IMR-90 (cell line): ENCODE data around the gene TAP2. TPM values are rescaled to one million over a fixed set of nuclear protein-coding genes. Genes with fewer than 3 reads are reported as not detected.

Source experiments
- ATAC-seq: fragments of 200-7000 bp; cut with Tn5 transposase; 2 replicates; pipeline ENCODE4 v1.9.1; 2020; ENCODE audit warnings: low read depth, mild to moderate bottlenecking, moderate library complexity
- BruUV-seq: library from RNA; stranded (reverse); fragments of 400-500 nt; replicated peaks from 2 replicates; lab custom pipeline; 2021; lab: Mats Ljungman, UMichigan
- CTCF ChIA-PET: fragments of 300-600 bp; formaldehyde crosslinking; extraction: SDS; loops from one replicate; lab custom pipeline; 2021; ENCODE audit warnings: antibody characterized with exemption; lab: Yijun Ruan, JAX
- POLR2A ChIA-PET: fragments of 300-600 bp; sonication (Branson Sonifier 250); formaldehyde crosslinking; loops from one replicate; lab custom pipeline; 2022; ENCODE audit warnings: antibody characterized with exemption; ENCODE audit not compliant: unreplicated experiment; lab: Charles Lee
- DNase-seq: peaks from one replicate; pipeline ENCODE4 v3.0.0; 2013
- H2AFZ ChIP-seq: replicated peaks from 2 replicates; pipeline ENCODE3; 2013; ENCODE audit warnings: low read length, mild to moderate bottlenecking; ENCODE audit not compliant: poor library complexity
- H2AK5ac ChIP-seq: 2 replicates; pipeline ENCODE4 v1.6.1; 2013; ENCODE audit warnings: low read depth, low read length, inconsistent platforms
- H2AK9ac ChIP-seq: replicated peaks from 2 replicates; pipeline ENCODE3; 2013; ENCODE audit warnings: mild to moderate bottlenecking, low read depth, low read length, moderate library complexity; ENCODE audit not compliant: poor library complexity
- H2BK120ac ChIP-seq: 2 replicates; pipeline ENCODE4 v1.6.1; 2013; ENCODE audit warnings: low read depth, low read length, inconsistent platforms
- H2BK15ac ChIP-seq: 3 replicates; pipeline ENCODE4 v1.6.1; 2013; ENCODE audit warnings: low read depth, low read length, inconsistent platforms
- H2BK20ac ChIP-seq: 2 replicates; pipeline ENCODE4 v1.6.1; 2013; ENCODE audit warnings: low read depth, mild to moderate bottlenecking, inconsistent platforms, low read length, moderate library complexity
- H2BK5ac ChIP-seq: 2 replicates; pipeline ENCODE4 v1.6.1; 2013; ENCODE audit warnings: mild to moderate bottlenecking, low read depth, low read length, inconsistent platforms; ENCODE audit not compliant: poor library complexity, severe bottlenecking
- H3K14ac ChIP-seq: replicated peaks from 2 replicates; pipeline ENCODE4 v1.6.1; 2013; ENCODE audit warnings: low read depth, low read length, inconsistent platforms
- H3K18ac ChIP-seq: 2 replicates; pipeline ENCODE4 v1.6.1; 2013; ENCODE audit warnings: low read depth, low read length, control low read depth
- H3K23ac ChIP-seq: 2 replicates; pipeline ENCODE4 v1.6.1; 2013; ENCODE audit warnings: low read depth, low read length, inconsistent platforms
- H3K27ac ChIP-seq: 2 replicates; pipeline ENCODE4 v1.5.1; 2013; ENCODE audit warnings: mild to moderate bottlenecking, control low read depth, low read length; ENCODE audit not compliant: insufficient read depth
- H3K27me3 ChIP-seq: 2 replicates; pipeline ENCODE4 v1.6.1; 2013; ENCODE audit warnings: low read length; ENCODE audit not compliant: control insufficient read depth, insufficient read depth
- H3K36me3 ChIP-seq: 2 replicates; pipeline ENCODE4 v1.6.1; 2013; ENCODE audit warnings: low read length, mixed read lengths; ENCODE audit not compliant: control insufficient read depth, insufficient read depth
- H3K4ac ChIP-seq: 2 replicates; pipeline ENCODE4 v1.6.1; 2013; ENCODE audit warnings: low read depth, low read length, inconsistent platforms
- H3K4me1 ChIP-seq: 2 replicates; pipeline ENCODE4 v1.6.1; 2013; ENCODE audit warnings: low read length, mixed read lengths; ENCODE audit not compliant: control insufficient read depth, insufficient read depth
- H3K4me2 ChIP-seq: 2 replicates; pipeline ENCODE4 v1.6.1; 2013; ENCODE audit warnings: low read depth, mild to moderate bottlenecking, control low read depth, low read length, moderate library complexity
- H3K4me3 ChIP-seq: 2 replicates; pipeline ENCODE4 v1.5.1; 2013; ENCODE audit warnings: low read depth, mild to moderate bottlenecking, control low read depth, low read length, moderate library complexity; ENCODE audit not compliant: insufficient read depth
- H3K56ac ChIP-seq: 2 replicates; pipeline ENCODE4 v1.6.1; 2013; ENCODE audit warnings: low read length, inconsistent platforms; ENCODE audit not compliant: insufficient read depth; ENCODE audit errors: extremely low read depth
- H3K79me1 ChIP-seq, 2 experiments: 2 replicates each; pipeline ENCODE4 v1.6.1; 2013; ENCODE audit warnings: low read length in 2 of 2, inconsistent platforms in 1 of 2, low read depth in 1 of 2
- H3K9ac ChIP-seq: 2 replicates; pipeline ENCODE4 v1.6.1; 2013; ENCODE audit warnings: low read depth, low read length, control low read depth
- H3K9me1 ChIP-seq: 2 replicates; pipeline ENCODE4 v1.6.1; 2013; ENCODE audit warnings: low read length, inconsistent platforms; ENCODE audit not compliant: insufficient read depth
- H3K9me3 ChIP-seq: 2 replicates; pipeline ENCODE4 v1.6.1; 2013; ENCODE audit warnings: low read length; ENCODE audit not compliant: control insufficient read depth, insufficient read depth
- H4K20me1 ChIP-seq: 2 replicates; pipeline ENCODE4 v1.6.1; 2013; ENCODE audit warnings: low read length, inconsistent platforms; ENCODE audit not compliant: insufficient read depth
- H4K5ac ChIP-seq: 2 replicates; pipeline ENCODE4 v1.6.1; 2013; ENCODE audit warnings: mild to moderate bottlenecking, low read depth, low read length, control low read depth
- H4K8ac ChIP-seq, 2 experiments: 2 replicates each; pipeline ENCODE4 v1.6.1; 2013; ENCODE audit warnings: low read depth in 2 of 2, low read length in 2 of 2, control low read depth in 1 of 2, inconsistent platforms in 1 of 2
- H4K91ac ChIP-seq: 2 replicates; pipeline ENCODE4 v1.6.1; 2013; ENCODE audit warnings: low read depth, low read length, inconsistent platforms; ENCODE audit not compliant: insufficient read depth
- CEBPB ChIP-seq: IDR thresholded peaks from 2 replicates; pipeline ENCODE4 v1.6.1; 2012; ENCODE audit warnings: low read depth, low read length, improper control_type of control experiment
- MXI1 ChIP-seq: IDR thresholded peaks from 2 replicates; pipeline ENCODE4 v1.6.1; 2012; ENCODE audit warnings: low read depth, mild to moderate bottlenecking, low read length, moderate library complexity, borderline replicate concordance
- RAD21 ChIP-seq: IDR thresholded peaks from 2 replicates; pipeline ENCODE4 v1.6.1; 2012; ENCODE audit warnings: low read length, improper control_type of control experiment
- RCOR1 ChIP-seq: IDR thresholded peaks from 2 replicates; pipeline ENCODE4 v1.6.1; 2012; ENCODE audit warnings: mild to moderate bottlenecking, low read length, improper control_type of control experiment; ENCODE audit not compliant: insufficient replicate concordance
- SMC3 ChIP-seq: fragments of 150-350 bp; IDR thresholded peaks from 2 replicates; pipeline ENCODE4 v1.6.1; 2016; ENCODE audit warnings: low read depth, mild to moderate bottlenecking, antibody characterized with exemption, low read length, moderate library complexity
- USF2 ChIP-seq: fragments of 150-350 bp; IDR thresholded peaks from 2 replicates; pipeline ENCODE4 v1.6.1; 2017; ENCODE audit warnings: mild to moderate bottlenecking, antibody characterized with exemption, low read length, low read depth
- WGBS, 2 experiments: methylation state at CpG; one replicate each; pipeline versions ENCODE4 v1.1.5 to v1.1.7; 2013; ENCODE audit warnings: missing lambda C conversion rate in 2 of 2; ENCODE audit not compliant: insufficient read length in 1 of 2; ENCODE audit errors: extremely low coverage in 2 of 2; 5-methylcytosine and 5-hydroxymethylcytosine counted together
- dilution Hi-C: fragments of 300-500 bp; cut with HindIII; formaldehyde crosslinking; loops from one replicate; pipeline ENCODE4 v1.14.3; 2018; ENCODE audit warnings: low sequenced_read_pairs; ENCODE audit not compliant: unreplicated experiment
- in situ Hi-C: fragments of 300-500 bp; cut with MboI; formaldehyde crosslinking; loops from 3 replicates; pipeline ENCODE4 v1.14.3; 2019; ENCODE audit warnings: low sequenced_read_pairs, inconsistent platforms, mixed read lengths
- intact Hi-C: fragments of 100-400 bp; cut with micrococcal nuclease; formaldehyde crosslinking; loops from 2 replicates; pipeline ENCODE4 v1.10.0; 2022
- polyA plus RNA-seq, 3 experiments: library from polyadenylated mRNA; depleted of rRNA; stranded (reverse); fragments of >200 nt; gene quantifications; 2 replicates each; pipeline ENCODE4 v1.2.3, GENCODE V29; 2012; ENCODE audit warnings: low replicate concordance in 1 of 3
- total RNA-seq: library from RNA; depleted of rRNA; stranded (reverse); fragments of >200 nt; gene quantifications from 2 replicates; pipeline ENCODE4 v1.2.3, GENCODE V29; 2012
- TF ChIP-seq, protein P1 (sequence below): conservative IDR thresholded peaks from 2 replicates; pipeline ENCODE4 v1.5.1; 2012; ENCODE audit warnings: mild to moderate bottlenecking, low read depth, low read length, improper control_type of control experiment

Gene TAP2
- total and polyA plus RNA-seq, 2 of the 4 experiments (the other 2 are of a cell fraction): 6.6 to 11.4 TPM

- TF ChIP-seq RAD21 (no peak), USF2 (no peak), RCOR1 (no peak), CEBPB (no peak), MXI1 (no peak), SMC3 (no peak; the same call in 1 of the 2 replicates)
- TF ChIP-seq, protein P1, sequence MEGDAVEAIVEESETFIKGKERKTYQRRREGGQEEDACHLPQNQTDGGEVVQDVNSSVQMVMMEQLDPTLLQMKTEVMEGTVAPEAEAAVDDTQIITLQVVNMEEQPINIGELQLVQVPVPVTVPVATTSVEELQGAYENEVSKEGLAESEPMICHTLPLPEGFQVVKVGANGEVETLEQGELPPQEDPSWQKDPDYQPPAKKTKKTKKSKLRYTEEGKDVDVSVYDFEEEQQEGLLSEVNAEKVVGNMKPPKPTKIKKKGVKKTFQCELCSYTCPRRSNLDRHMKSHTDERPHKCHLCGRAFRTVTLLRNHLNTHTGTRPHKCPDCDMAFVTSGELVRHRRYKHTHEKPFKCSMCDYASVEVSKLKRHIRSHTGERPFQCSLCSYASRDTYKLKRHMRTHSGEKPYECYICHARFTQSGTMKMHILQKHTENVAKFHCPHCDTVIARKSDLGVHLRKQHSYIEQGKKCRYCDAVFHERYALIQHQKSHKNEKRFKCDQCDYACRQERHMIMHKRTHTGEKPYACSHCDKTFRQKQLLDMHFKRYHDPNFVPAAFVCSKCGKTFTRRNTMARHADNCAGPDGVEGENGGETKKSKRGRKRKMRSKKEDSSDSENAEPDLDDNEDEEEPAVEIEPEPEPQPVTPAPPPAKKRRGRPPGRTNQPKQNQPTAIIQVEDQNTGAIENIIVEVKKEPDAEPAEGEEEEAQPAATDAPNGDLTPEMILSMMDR: no peak
- H3K79me1 ChIP-seq: no peaks in the 10 kb centered on the region
- peak overlapping the region; percentile 65 for H2AFZ ChIP-seq
- ATAC-seq (peak; percentile 43), DNase-seq (peak; percentile 89)
- peak overlapping the region; percentile 78 for H4K91ac ChIP-seq
- H3K23ac ChIP-seq: peak overlapping the region; percentile 80
- H3K14ac ChIP-seq: peak overlapping the region; percentile 57; the same call in 1 of the 2 replicates
- POLR2A ChIA-PET: no interaction called here
- no CpG with 5 or more reads among the region's 3 CpGs for WGBS, 2 experiments
- peak overlapping the region; percentile 51 for H3K4me2 ChIP-seq
- H2BK5ac ChIP-seq: peak overlapping the region; percentile 43
- H3K9me3 ChIP-seq: no peaks in the 10 kb centered on the region
- H3K4me1 ChIP-seq: peaks cover 15% of the 10 kb centered on the region
- H3K56ac ChIP-seq: peak overlapping the region; percentile 32; the same call in 1 of the 2 replicates
- peak overlapping the region; percentile 40; the same call in 1 of the 2 replicates for H2AK5ac ChIP-seq
- 0 out of 2 replicates have a peak overlapping the region, but pooled peaks have one; percentile 37 for H4K5ac ChIP-seq
- in situ Hi-C loops (no loop called here), dilution Hi-C loops (no loop called here), intact Hi-C loops (loop anchor here (5.0 kb wide), 2 partner anchors 195 to 360 kb away; no protein-coding TSS in a partner anchor)
- peak overlapping the region; percentile 72 for H3K18ac ChIP-seq
- H2AK9ac ChIP-seq: no peak overlapping the region
- H3K4ac ChIP-seq: peak overlapping the region; percentile 54
- BruUV-seq: no TSS peak
- peak overlapping the region in 1 of 2 experiments; percentile 25; a peak in 1 of 4 replicates for H4K8ac ChIP-seq
- no peaks in the 10 kb centered on the region for H3K9me1 ChIP-seq
- CTCF ChIA-PET: interaction anchor here (1.0 to 2.2 kb wide), 8 partner anchors 27 to 128 kb away, joined by 3 to 19 read pairs (median 6); partner anchors contain the start of genes HLA-DMA and TAP2
- H3K27me3 ChIP-seq: no peaks in the 10 kb centered on the region
- H2BK15ac ChIP-seq: peak overlapping the region; percentile 47; the same call in 1 of the 3 replicates
- H2BK120ac ChIP-seq: peak overlapping the region; percentile 63
- no peaks in the 10 kb centered on the region for H4K20me1 ChIP-seq
- H3K27ac ChIP-seq: peak overlapping the region; percentile 71
- peak overlapping the region; percentile 53; the same call in 1 of the 2 replicates for H2BK20ac ChIP-seq
- H3K4me3 ChIP-seq: no peak overlapping the region
- no peaks in the 10 kb centered on the region for H3K36me3 ChIP-seq
- peak overlapping the region; percentile 19; the same call in 1 of the 2 replicates for H3K9ac ChIP-seq
These were observed 48.3 kb upstream of the TAP2 start for GRCh38 chr6:32886681-32887383.
